B cell (primary cell): ENCODE measurements around the gene SYNE1. TPM values are rescaled to one million over a fixed set of nuclear protein-coding genes. Genes with fewer than 3 reads are reported as not detected.

ENCODE experiments used
- ATAC-seq: fragments of 200-7000 bp; cut with Tn5 transposase; one replicate; pipeline ENCODE4 v1.10.0; 2021; ENCODE audit warnings: low read depth, mild to moderate bottlenecking, moderate number of reproducible peaks, moderate library complexity
- CTCF ChIA-PET: fragments of 350-600 bp; sonication (Branson Sonifier 250); formaldehyde crosslinking; loops from one replicate; lab custom pipeline; 2021; ENCODE audit warnings: antibody characterized with exemption, inconsistent platforms; lab: Charles Lee
- POLR2A ChIA-PET: fragments of 350-600 bp; sonication (Branson Sonifier 250); formaldehyde crosslinking; loops from one replicate; lab custom pipeline; 2021; ENCODE audit warnings: antibody characterized with exemption; lab: Charles Lee
- DNase-seq: peaks from one replicate; pipeline ENCODE4 v3.0.0; 2013
- H2AFZ ChIP-seq: 2 replicates; pipeline ENCODE4 v1.6.1; 2012; ENCODE audit warnings: mild to moderate bottlenecking, low read depth, low read length; ENCODE audit not compliant: insufficient read depth, poor library complexity, severe bottlenecking
- H3K27ac ChIP-seq, 2 donors: 1 replicate in 1 of 2; 2 replicates in 1 of 2; pipeline ENCODE4 v1.5.1; 2012 to 2013; ENCODE audit warnings: low read length in 2 of 2, mild to moderate bottlenecking in 2 of 2, moderate library complexity in 1 of 2
- H3K27me3 ChIP-seq, 4 experiments: fragments of 200-600 bp in 1 of 4; sonication (generic) in 1 of 4; replicated peaks in 1 of 4; 1 replicate in 2 of 4; 2 replicates in 2 of 4; pipeline versions ENCODE4 v1.6.1 to v1.7.0; 2013 to 2016; ENCODE audit warnings: low read length in 3 of 4, mild to moderate bottlenecking in 2 of 4, mixed read lengths in 1 of 4, moderate library complexity in 1 of 4; ENCODE audit not compliant: insufficient read depth in 4 of 4, control insufficient read depth in 3 of 4; ENCODE audit errors: control extremely low read depth in 1 of 4
- H3K36me3 ChIP-seq, 2 experiments: replicated peaks in 1 of 2; 1 replicate in 1 of 2; 2 replicates in 1 of 2; pipeline versions ENCODE4 v1.6.1 to v1.7.1; 2013; ENCODE audit warnings: low read length in 1 of 2; ENCODE audit not compliant: insufficient read depth in 2 of 2, control insufficient read depth in 1 of 2; ENCODE audit errors: control extremely low read depth in 1 of 2, extremely low read depth in 1 of 2
- H3K4me1 ChIP-seq, 2 donors: fragments of 200-600 bp in 1 of 2; sonication (generic) in 1 of 2; 1 replicate in 1 of 2; 2 replicates in 1 of 2; pipeline versions ENCODE4 v1.5.1 to v1.6.1; 2013 to 2017; ENCODE audit warnings: low read length in 2 of 2; ENCODE audit not compliant: control insufficient read depth in 2 of 2, insufficient read depth in 2 of 2
- H3K4me2 ChIP-seq: replicated peaks from 2 replicates; pipeline ENCODE3; 2012; ENCODE audit warnings: mild to moderate bottlenecking, low read depth, low read length; ENCODE audit not compliant: poor library complexity, severe bottlenecking
- H3K4me3 ChIP-seq, 5 experiments: fragments of 200-600 bp in 1 of 5; sonication (generic) in 1 of 5; 1 replicate in 3 of 5; 2 replicates in 2 of 5; pipeline versions ENCODE4 v1.5.1 to v1.7.0; 2011 to 2016; ENCODE audit warnings: low read length in 4 of 5, mild to moderate bottlenecking in 4 of 5, low read depth in 2 of 5, control low read depth in 1 of 5, moderate library complexity in 1 of 5; ENCODE audit not compliant: insufficient read depth in 1 of 5; ENCODE audit errors: control extremely low read depth in 1 of 5, extremely low read depth in 1 of 5
- H3K79me2 ChIP-seq: fragments of 200-600 bp; sonication (generic); one replicate; pipeline ENCODE4 v1.6.0; 2016; ENCODE audit warnings: low read length; ENCODE audit not compliant: control insufficient read depth, insufficient read depth
- H3K9ac ChIP-seq: fragments of 200-600 bp; sonication (generic); 2 replicates; pipeline ENCODE4 v1.6.1; 2017; ENCODE audit warnings: mild to moderate bottlenecking, low read length, moderate library complexity
- H3K9me3 ChIP-seq, 3 donors: one replicate each; pipeline versions ENCODE4 v1.6.1 to v1.7.1; 2013; ENCODE audit warnings: low read length in 2 of 3; ENCODE audit not compliant: control insufficient read depth in 2 of 3, insufficient read depth in 1 of 3; ENCODE audit errors: control extremely low read depth in 1 of 3
- H4K20me1 ChIP-seq: 2 replicates; pipeline ENCODE4 v1.6.0; 2012; ENCODE audit warnings: mild to moderate bottlenecking, low read length; ENCODE audit not compliant: insufficient read depth, control insufficient read depth, poor library complexity, severe bottlenecking
- H3K27ac Mint-ChIP-seq: one replicate; pipeline ENCODE4 v1.8.0; 2021; ENCODE audit warnings: mixed read lengths
- H3K27me3 Mint-ChIP-seq: one replicate; pipeline ENCODE4 v1.8.0; 2021; ENCODE audit warnings: mixed read lengths
- H3K4me1 Mint-ChIP-seq: one replicate; pipeline ENCODE4 v1.8.0; 2021; ENCODE audit warnings: mixed read lengths
- H3K4me3 Mint-ChIP-seq: one replicate; pipeline ENCODE4 v1.8.0; 2021; ENCODE audit warnings: mixed read lengths
- H3K9me3 Mint-ChIP-seq: one replicate; pipeline ENCODE4 v1.8.0; 2022; ENCODE audit warnings: mixed read lengths; ENCODE audit not compliant: insufficient read depth
- EZH2 ChIP-seq: IDR thresholded peaks from 2 replicates; pipeline ENCODE4 v1.6.1; 2012; ENCODE audit warnings: borderline replicate concordance, low read depth, mild to moderate bottlenecking, moderate library complexity, low read length; ENCODE audit not compliant: insufficient read depth, poor library complexity, severe bottlenecking
- WGBS: methylation state at CpG from one replicate; pipeline ENCODE4 v1.1.5; 2013; ENCODE audit warnings: missing lambda C conversion rate; ENCODE audit not compliant: insufficient coverage; 5-methylcytosine and 5-hydroxymethylcytosine counted together
- intact Hi-C: fragments of 100-400 bp; cut with micrococcal nuclease; formaldehyde crosslinking; loops from one replicate; pipeline ENCODE4 v1.10.0; 2022
- polyA plus RNA-seq: library from polyadenylated mRNA; depleted of rRNA; stranded (reverse); fragments of >200 nt; gene quantifications from 2 replicates; pipeline ENCODE4 v1.2.3, GENCODE V29; 2012
- total RNA-seq, 2 donors: library from RNA; stranded (reverse); fragments of 120-200 nt in 1 of 2; gene quantifications; 1 replicate in 1 of 2; 2 replicates in 1 of 2; pipeline versions ENCODE4 v1.2.3 to v1.2.4, GENCODE V29; 2013 to 2022
- TF ChIP-seq, protein P1 (sequence below): fragments of 200-600 bp; IDR thresholded peaks from one replicate; pipeline ENCODE4 v1.8.0; 2022; ENCODE audit warnings: antibody characterized with exemption, mild to moderate bottlenecking

The SYNE1 gene
- total and polyA plus RNA-seq, 2 donors (not counting 1 experiment from before 2014, with no cell fraction given): 49.2 to 108 TPM

DNA sequence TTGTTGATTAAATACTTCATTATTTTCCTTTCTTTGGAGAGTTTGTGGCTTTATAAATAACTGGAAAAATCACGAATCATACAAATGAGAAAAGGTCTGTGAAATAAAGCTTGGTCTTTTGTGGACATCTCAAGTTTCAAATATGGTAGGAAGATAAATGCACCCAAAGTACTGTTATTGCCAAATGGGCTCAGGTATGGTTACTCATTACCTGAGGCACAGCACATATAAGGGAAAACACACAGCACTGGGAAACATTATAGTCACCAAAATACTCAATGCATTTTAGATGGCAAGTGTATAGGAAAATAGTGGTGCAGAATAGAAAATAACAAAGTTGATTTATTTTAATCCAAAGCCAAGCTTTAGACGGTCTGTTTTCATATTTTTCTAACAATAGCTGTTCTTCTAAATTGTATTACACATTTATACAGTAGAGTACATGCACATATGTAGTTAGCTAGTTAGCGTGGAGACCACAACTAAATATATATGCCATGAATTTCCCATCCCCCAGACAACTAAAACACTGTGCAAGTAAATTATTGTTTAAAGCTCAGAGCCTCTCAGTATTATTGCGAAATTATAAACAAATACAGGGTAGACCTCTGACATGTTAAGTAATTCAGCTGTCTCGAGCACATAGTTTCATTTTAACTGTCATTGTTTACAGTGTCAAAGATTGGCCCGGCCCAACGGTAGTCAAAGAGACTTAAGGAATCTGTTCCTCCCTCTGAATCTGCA, 336.0 kb downstream of the SYNE1 start:
- Mint-ChIP-seq H3K4me1 (peaks cover 41% of the 10 kb centered on the region), H3K9me3 (no peaks in the 10 kb centered on the region), H3K4me3 (peak overlapping the region; percentile 100), H3K27me3 (no peaks in the 10 kb centered on the region), H3K27ac (peak overlapping the region; percentile 99)
- Histone ChIP-seq H2AFZ (peak overlapping the region; percentile 91), H3K36me3 (no peaks in the 10 kb centered on the region), H3K9me3 (no peaks in the 10 kb centered on the region), H4K20me1 (no peaks in the 10 kb centered on the region), H3K27me3 (no peaks in the 10 kb centered on the region), H3K4me2 (peak overlapping the region; percentile 72), H3K9ac (peak overlapping the region; percentile 79), H3K4me1 (peaks cover 19 to 28% of the 10 kb centered on the region in 2 donors), H3K27ac (peak overlapping the region; percentile 80 to 81), H3K79me2 (peaks cover 35% of the 10 kb centered on the region), H3K4me3 (peak overlapping the region; percentile 68 to 96 (median 79))
- DNase-seq (no peak), ATAC-seq (no peak)
- intact Hi-C loops: loop anchor here (5.0 to 10.0 kb wide), 3 partner anchors 56 to 849 kb away; partner anchors contain the start of gene RMND1
- 2% methylated on average over 3 of the region's 7 CpGs for WGBS
- ChIA-PET POLR2A (interaction anchor here (0.8 to 1.0 kb wide), 3 partner anchors 37 to 911 kb away, joined by 3 to 5 read pairs (median 4); no protein-coding TSS in a partner anchor), CTCF (interaction anchor here (0.6 to 3.1 kb wide), 8 partner anchors 8 to 117 kb away, joined by 3 to 67 read pairs (median 4); no protein-coding TSS in a partner anchor)
- TF ChIP-seq, protein P1, sequence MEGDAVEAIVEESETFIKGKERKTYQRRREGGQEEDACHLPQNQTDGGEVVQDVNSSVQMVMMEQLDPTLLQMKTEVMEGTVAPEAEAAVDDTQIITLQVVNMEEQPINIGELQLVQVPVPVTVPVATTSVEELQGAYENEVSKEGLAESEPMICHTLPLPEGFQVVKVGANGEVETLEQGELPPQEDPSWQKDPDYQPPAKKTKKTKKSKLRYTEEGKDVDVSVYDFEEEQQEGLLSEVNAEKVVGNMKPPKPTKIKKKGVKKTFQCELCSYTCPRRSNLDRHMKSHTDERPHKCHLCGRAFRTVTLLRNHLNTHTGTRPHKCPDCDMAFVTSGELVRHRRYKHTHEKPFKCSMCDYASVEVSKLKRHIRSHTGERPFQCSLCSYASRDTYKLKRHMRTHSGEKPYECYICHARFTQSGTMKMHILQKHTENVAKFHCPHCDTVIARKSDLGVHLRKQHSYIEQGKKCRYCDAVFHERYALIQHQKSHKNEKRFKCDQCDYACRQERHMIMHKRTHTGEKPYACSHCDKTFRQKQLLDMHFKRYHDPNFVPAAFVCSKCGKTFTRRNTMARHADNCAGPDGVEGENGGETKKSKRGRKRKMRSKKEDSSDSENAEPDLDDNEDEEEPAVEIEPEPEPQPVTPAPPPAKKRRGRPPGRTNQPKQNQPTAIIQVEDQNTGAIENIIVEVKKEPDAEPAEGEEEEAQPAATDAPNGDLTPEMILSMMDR: no peak
- TF ChIP-seq EZH2: no peak

DNA sequence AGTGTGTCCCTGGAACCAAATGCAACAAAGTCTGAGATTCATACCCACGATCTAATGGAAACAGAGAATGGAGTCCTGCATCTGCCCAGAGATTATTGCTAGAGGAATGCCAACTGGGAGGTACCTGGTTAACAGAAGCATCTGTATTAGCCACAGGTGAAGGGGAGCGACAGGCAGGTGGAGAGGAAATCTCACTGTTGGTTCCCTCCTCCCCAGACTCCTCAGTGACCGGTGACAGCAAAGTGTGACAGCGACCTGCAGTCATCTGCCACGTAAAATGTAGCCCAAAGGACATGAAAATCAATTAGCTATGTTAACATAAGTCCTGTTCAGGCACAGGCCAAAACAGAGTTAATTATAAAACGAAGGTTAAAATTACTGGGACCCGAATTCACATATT, 336.6 kb downstream of the SYNE1 start:
- Histone ChIP-seq H3K79me2 (peaks cover 40% of the 10 kb centered on the region), H3K36me3 (no peaks in the 10 kb centered on the region), H3K4me3 (no peak overlapping the region), H4K20me1 (no peaks in the 10 kb centered on the region), H3K9me3 (no peaks in the 10 kb centered on the region), H3K9ac (peak overlapping the region; percentile 79), H3K4me2 (peak overlapping the region; percentile 72), H3K27ac (no peak overlapping the region), H3K27me3 (no peaks in the 10 kb centered on the region), H3K4me1 (peaks cover 19 to 28% of the 10 kb centered on the region in 2 donors), H2AFZ (peak overlapping the region; percentile 91)
- no peak for ATAC-seq
- Mint-ChIP-seq H3K27me3 (no peaks in the 10 kb centered on the region), H3K9me3 (no peaks in the 10 kb centered on the region), H3K27ac (peak overlapping the region; percentile 4), H3K4me3 (peak overlapping the region; percentile 100), H3K4me1 (peaks cover 41% of the 10 kb centered on the region)
- CTCF ChIA-PET: interaction anchor here (0.6 to 3.1 kb wide), 3 partner anchors 12 to 47 kb away, joined by 3 to 67 read pairs (median 6); no protein-coding TSS in a partner anchor
- DNase-seq: no peak
- intact Hi-C loops: loop anchor here (5.0 to 10.0 kb wide), 3 partner anchors 57 to 848 kb away; partner anchors contain the start of gene RMND1
- POLR2A ChIA-PET: no interaction called here
- no peak for TF ChIP-seq EZH2
- TF ChIP-seq, protein P1: no peak
- WGBS: 50% methylated on average over 2 of the region's 7 CpGs
